GM12878 (cell line): ENCODE data around the gene PCK1. TPM values are rescaled to one million over a fixed set of nuclear protein-coding genes. Genes with fewer than 3 reads are reported as not detected.

ENCODE experiments used
- ATAC-seq: fragments of 200-7000 bp; cut with Tn5 transposase; 3 replicates; pipeline ENCODE4 v1.9.1; 2020; ENCODE audit warnings: mild to moderate bottlenecking, moderate library complexity
- BruUV-seq: library from RNA; stranded (reverse); fragments of 400-500 nt; replicated peaks from 2 replicates; lab custom pipeline; 2021; lab: Mats Ljungman, UMichigan
- CTCF ChIA-PET: fragments of 300-600 bp; sonication (Branson Sonifier 250); formaldehyde crosslinking; extraction: SDS; loops from one replicate; lab custom pipeline; 2021; ENCODE audit warnings: inconsistent platforms; lab: Yijun Ruan, JAX
- POLR2A ChIA-PET: fragments of 350-600 bp; formaldehyde crosslinking; extraction: SDS; loops from one replicate; lab custom pipeline; 2021; ENCODE audit warnings: inconsistent platforms; lab: Charles Lee
- RAD21 ChIA-PET: fragments of 300-600 bp; sonication (Branson Sonifier 250); formaldehyde crosslinking; loops from one replicate; lab custom pipeline; 2023; ENCODE audit warnings: antibody characterized with exemption; ENCODE audit not compliant: unreplicated experiment; lab: Charles Lee
- SMC1A ChIA-PET: fragments of 300-600 bp; sonication (Branson Sonifier 250); formaldehyde crosslinking; loops from one replicate; lab custom pipeline; 2023; ENCODE audit not compliant: unreplicated experiment, uncharacterized antibody; lab: Charles Lee
- DNase-seq: peaks from one replicate; pipeline ENCODE4 v3.0.0-alpha.2; 2011; ENCODE audit warnings: low read depth, low spot score
- FAIRE-seq: peaks from 3 replicates; lab custom pipeline; 2011; peaks lifted over from hg19 to GRCh38; lab: Jason Lieb, UNC
- H2AFZ ChIP-seq: 2 replicates; pipeline ENCODE4 v1.6.0; 2011; ENCODE audit warnings: low read depth, low read length, control low read depth; ENCODE audit not compliant: control insufficient read depth
- H3K27ac ChIP-seq: 2 replicates; pipeline ENCODE4 v1.5.1; 2011; ENCODE audit warnings: control low read depth; ENCODE audit not compliant: control insufficient read depth, insufficient read depth
- H3K27me3 ChIP-seq, 2 experiments: replicated peaks in 1 of 2; 2 replicates each; pipeline versions ENCODE4 v1.6.0 to v1.6.1; 2011; ENCODE audit warnings: low read length in 1 of 2; ENCODE audit not compliant: control insufficient read depth in 2 of 2, insufficient read depth in 2 of 2
- H3K36me3 ChIP-seq, 2 experiments: 2 replicates each; pipeline ENCODE4 v1.5.1; 2011; ENCODE audit warnings: low read length in 1 of 2; ENCODE audit not compliant: control insufficient read depth in 2 of 2, insufficient read depth in 2 of 2
- H3K4me1 ChIP-seq: 2 replicates; pipeline ENCODE4 v1.6.1; 2011; ENCODE audit warnings: mild to moderate bottlenecking, low read length, moderate library complexity, mixed read lengths; ENCODE audit not compliant: control insufficient read depth, insufficient read depth
- H3K4me2 ChIP-seq: 2 replicates; pipeline ENCODE4 v1.6.0; 2011; ENCODE audit warnings: control low read depth; ENCODE audit not compliant: control insufficient read depth, insufficient read depth
- H3K4me3 ChIP-seq: fragments of 200-600 bp; sonication (generic); 2 replicates; pipeline ENCODE4 v1.5.1; 2016
- H3K79me2 ChIP-seq: 2 replicates; pipeline ENCODE4 v1.6.0; 2011; ENCODE audit warnings: low read length; ENCODE audit not compliant: control insufficient read depth, insufficient read depth
- H3K9ac ChIP-seq: 2 replicates; pipeline ENCODE4 v1.8.0; 2011; ENCODE audit warnings: low read length, control low read depth, mixed read lengths; ENCODE audit not compliant: control insufficient read depth, insufficient read depth
- H3K9me3 ChIP-seq: replicated peaks from 3 replicates; pipeline ENCODE4 v1.5.1; 2011; ENCODE audit warnings: mild to moderate bottlenecking, low read length; ENCODE audit not compliant: control insufficient read depth, insufficient read depth
- H4K20me1 ChIP-seq: 2 replicates; pipeline ENCODE4 v1.6.0; 2011; ENCODE audit not compliant: control insufficient read depth, insufficient read depth
- ATF7 ChIP-seq: fragments of 450-650 bp; IDR thresholded peaks from 2 replicates; pipeline ENCODE4 v1.6.1; 2016; ENCODE audit warnings: low read depth, mild to moderate bottlenecking
- CHD4 ChIP-seq: fragments of 200-600 bp; sonication (generic); IDR thresholded peaks from 2 replicates; pipeline ENCODE4 v1.6.1; 2016; ENCODE audit warnings: mild to moderate bottlenecking
- HDAC2 ChIP-seq: fragments of 200-600 bp; sonication (generic); IDR thresholded peaks from 2 replicates; pipeline ENCODE4 v1.6.1; 2017
- HSF1 ChIP-seq: fragments of 150-350 bp; IDR thresholded peaks from 2 replicates; pipeline ENCODE4 v1.6.1; 2014; ENCODE audit warnings: mild to moderate bottlenecking, low read depth, low read length
- JUNB ChIP-seq: IDR thresholded peaks from 2 replicates; pipeline ENCODE4 v1.6.1; 2016; ENCODE audit warnings: antibody characterized with exemption, mild to moderate bottlenecking
- TBL1XR1 ChIP-seq: IDR thresholded peaks from 2 replicates; pipeline ENCODE4 v1.6.1; 2012; ENCODE audit warnings: low read depth, low read length, improper control_type of control experiment
- WGBS: methylation state at CpG from one replicate; pipeline ENCODE4 v1.1.6; 2016; ENCODE audit warnings: low lambda C conversion rate; ENCODE audit not compliant: insufficient replicate concordance, insufficient coverage; ENCODE audit errors: missing lambda C conversion rate; 5-methylcytosine and 5-hydroxymethylcytosine counted together
- in situ Hi-C: fragments of 300-500 bp; cut with MboI; formaldehyde crosslinking; loops from 9 replicates; pipeline ENCODE4 v1.14.3; 2018; ENCODE audit warnings: mixed read lengths
- intact Hi-C: fragments of 100-400 bp; cut with micrococcal nuclease; formaldehyde crosslinking; loops from one replicate; pipeline ENCODE4 v1.14.2; 2022; ENCODE audit not compliant: unreplicated experiment
- polyA plus RNA-seq, 11 experiments: library from polyadenylated mRNA; depleted of rRNA in 4 of 11; unstranded in 6 of 11; stranded (reverse) in 5 of 11; fragments of >200 nt; fragmentation: Nextera tagmentation in 4 of 11; fragmentation: Illumina TruSeq in 1 of 11; extraction: Ambion mirVana in 4 of 11; extraction: Trizol in 1 of 11; gene quantifications; 1 replicate in 1 of 11; 2 replicates in 10 of 11; pipeline versions ENCODE4 v1.2.1 to v1.2.3, GENCODE V29; 2011 to 2016; ENCODE audit warnings: inconsistent platforms in 2 of 11, missing spikeins in 2 of 11, low read depth in 1 of 11
- total RNA-seq, 4 experiments: library from RNA; depleted of rRNA in 3 of 4; stranded (reverse); fragments of >200 nt in 3 of 4; fragmentation: Illumina TruSeq in 1 of 4; extraction: Trizol in 1 of 4; gene quantifications; 2 replicates each; pipeline versions ENCODE4 v1.2.1 to v1.2.3, GENCODE V29; 2013 to 2021

PCK1 gene
- total and polyA plus RNA-seq, 10 of the 15 experiments (the other 5 are each of a cell fraction or from before 2014, with no cell fraction given), result 0.02 to 0.33 (median 0.09) TPM; not detected in 5

- H3K4me2 ChIP-seq, result no peak overlapping the region
These were observed 5.3 kb upstream of the PCK1 start for GRCh38 chr20:57555457-57556184.

GRCh38 chr20:57556980-57557274, 4.0 kb upstream of the PCK1 start:
- no peaks in the 10 kb centered on the region for H3K79me2 ChIP-seq
- FAIRE-seq, result no peak
- no peak overlapping the region for H3K27ac ChIP-seq
- CTCF ChIA-PET, result no interaction called here
- POLR2A ChIA-PET, result no interaction called here
- in situ Hi-C loops, result no loop called here
- H3K4me1 ChIP-seq, result no peaks in the 10 kb centered on the region
- no peak overlapping the region for H3K4me3 ChIP-seq
- DNase-seq, result no peak
- ATAC-seq, result no peak
- no peaks in the 10 kb centered on the region for H3K9me3 ChIP-seq
- H3K4me2 ChIP-seq, result no peak overlapping the region
- no TSS peak for BruUV-seq
- peaks cover 9 to 11% of the 10 kb centered on the region in 2 experiments; a peak in 3 of 4 replicates for H3K27me3 ChIP-seq
- no peak overlapping the region for H3K9ac ChIP-seq
- SMC1A ChIA-PET, result no interaction called here
- H4K20me1 ChIP-seq, result no peaks in the 10 kb centered on the region; the same call in 1 of the 2 replicates
- TF ChIP-seq TBL1XR1, result no peak
- intact Hi-C loops, result no loop called here
- WGBS, result 10% methylated on average over 3 of the region's 3 CpGs
- no peaks in the 10 kb centered on the region for H3K36me3 ChIP-seq
- no peak overlapping the region for H2AFZ ChIP-seq
- RAD21 ChIA-PET, result no interaction called here

More at GRCh38 chr20:57555457-57556184, 5.3 kb upstream of the PCK1 start:
- H3K79me2 ChIP-seq, result no peaks in the 10 kb centered on the region
- intact Hi-C loops, result no loop called here
- FAIRE-seq, result no peak
- ChIA-PET POLR2A (no interaction called here), CTCF (no interaction called here), RAD21 (no interaction called here), SMC1A (no interaction called here)
- H3K36me3 ChIP-seq, result no peaks in the 10 kb centered on the region
- H3K9ac ChIP-seq, result no peak overlapping the region
- H3K27me3 ChIP-seq, result peaks cover 9% of the 10 kb centered on the region in 2 experiments; a peak in 3 of 4 replicates
- H2AFZ ChIP-seq, result no peak overlapping the region
- H3K9me3 ChIP-seq, result no peaks in the 10 kb centered on the region
- H3K27ac ChIP-seq, result no peak overlapping the region
- DNase-seq, result no peak
- no peaks in the 10 kb centered on the region; the same call in 1 of the 2 replicates for H4K20me1 ChIP-seq
- TF ChIP-seq ATF7, result peak; percentile 30; the same call in 1 of the 2 replicates
- no peak for TF ChIP-seq CHD4
- TF ChIP-seq HSF1, result no peak
- no peak for TF ChIP-seq HDAC2
- no peak for TF ChIP-seq JUNB
- in situ Hi-C loops, result no loop called here
- ATAC-seq, result no peak
- WGBS, result 36% methylated on average over 11 of the region's 11 CpGs
- no TSS peak for BruUV-seq
- no peaks in the 10 kb centered on the region for H3K4me1 ChIP-seq
- no peak overlapping the region for H3K4me3 ChIP-seq
